Measurements from ENCODE around the gene PIM1. TPM values are rescaled to one million over a fixed set of nuclear protein-coding genes. Genes with fewer than 3 reads are reported as not detected.

The PIM1 gene
- total RNA-seq, 6 experiments from 2014 or later = 5.1 to 45.2 (median 13.0) TPM

DNA sequence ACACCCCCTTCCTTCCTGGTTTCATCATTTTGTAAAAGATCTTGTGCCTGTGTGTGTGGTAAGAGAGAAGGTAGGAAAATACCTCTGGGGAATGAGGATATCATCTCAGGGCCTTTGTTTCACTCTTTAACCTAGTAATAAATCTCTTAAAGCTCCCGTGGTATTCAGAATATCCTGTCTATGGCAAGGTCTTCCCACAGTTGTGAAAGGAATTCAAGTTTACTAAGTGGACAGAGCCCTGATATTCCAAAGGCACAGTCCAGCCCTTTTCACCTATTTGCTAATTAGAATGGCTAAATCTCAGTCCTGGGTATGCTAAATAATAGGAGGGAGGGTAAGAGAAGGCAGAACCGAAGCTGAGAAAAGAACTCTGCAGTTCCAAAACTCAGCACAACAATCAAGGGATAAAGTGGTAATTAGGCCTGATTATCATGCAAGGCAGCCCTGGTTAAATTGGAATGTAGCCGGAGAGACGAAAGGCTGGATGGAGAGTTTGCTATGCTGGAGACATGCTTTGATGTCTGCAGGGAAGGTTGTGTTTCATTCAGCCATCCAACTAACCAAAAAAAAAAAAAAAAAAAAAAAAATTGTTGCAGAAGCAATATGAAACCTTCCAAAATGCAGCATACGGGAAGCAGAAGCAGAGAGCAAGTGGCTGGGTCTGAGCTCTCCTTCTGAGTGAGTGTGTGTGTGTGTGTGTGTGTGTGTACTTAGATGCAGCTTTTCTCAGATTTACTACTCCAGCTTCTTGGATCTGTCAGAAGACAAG is 28.5 kb upstream of the PIM1 start:
- 69% methylated on average over 5 of the region's 5 CpGs for WGBS (ENCODE audit: insufficient coverage, low coverage, low lambda C conversion rate, missing lambda C conversion rate)
- H3K27ac ChIP-seq = no peak overlapping the region

GRCh38 chr6:37142050-37142614 is 27.8 kb upstream of the PIM1 start:
- ATAC-seq (no peak), DNase-seq (no peak)
- intact Hi-C loops (cut with DNase I) = no loop called here
- WGBS (ENCODE audit: insufficient coverage, low coverage, low lambda C conversion rate, missing lambda C conversion rate) = 79% methylated on average over 4 of the region's 4 CpGs
- no peak for TF ChIP-seq POLR2A (IDR thresholded peaks at IDR 0.05)
- TF ChIP-seq, protein P1, sequence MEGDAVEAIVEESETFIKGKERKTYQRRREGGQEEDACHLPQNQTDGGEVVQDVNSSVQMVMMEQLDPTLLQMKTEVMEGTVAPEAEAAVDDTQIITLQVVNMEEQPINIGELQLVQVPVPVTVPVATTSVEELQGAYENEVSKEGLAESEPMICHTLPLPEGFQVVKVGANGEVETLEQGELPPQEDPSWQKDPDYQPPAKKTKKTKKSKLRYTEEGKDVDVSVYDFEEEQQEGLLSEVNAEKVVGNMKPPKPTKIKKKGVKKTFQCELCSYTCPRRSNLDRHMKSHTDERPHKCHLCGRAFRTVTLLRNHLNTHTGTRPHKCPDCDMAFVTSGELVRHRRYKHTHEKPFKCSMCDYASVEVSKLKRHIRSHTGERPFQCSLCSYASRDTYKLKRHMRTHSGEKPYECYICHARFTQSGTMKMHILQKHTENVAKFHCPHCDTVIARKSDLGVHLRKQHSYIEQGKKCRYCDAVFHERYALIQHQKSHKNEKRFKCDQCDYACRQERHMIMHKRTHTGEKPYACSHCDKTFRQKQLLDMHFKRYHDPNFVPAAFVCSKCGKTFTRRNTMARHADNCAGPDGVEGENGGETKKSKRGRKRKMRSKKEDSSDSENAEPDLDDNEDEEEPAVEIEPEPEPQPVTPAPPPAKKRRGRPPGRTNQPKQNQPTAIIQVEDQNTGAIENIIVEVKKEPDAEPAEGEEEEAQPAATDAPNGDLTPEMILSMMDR (IDR thresholded peaks at IDR 0.05) = no peak
- H3K36me3 ChIP-seq = no peaks in the 10 kb centered on the region
- no peak overlapping the region for H3K4me3 ChIP-seq
- H3K9me3 ChIP-seq = no peaks in the 10 kb centered on the region
- no peak overlapping the region for H3K27ac ChIP-seq
- H3K27me3 ChIP-seq = no peaks in the 10 kb centered on the region
- peaks cover 0 to 16% (median 5%) of the 10 kb centered on the region in 4 donors for H3K4me1 ChIP-seq

More for the DNA sequence above, 28.5 kb upstream of the PIM1 start:
- Histone ChIP-seq H3K36me3 (no peaks in the 10 kb centered on the region), H3K4me3 (no peak overlapping the region), H3K27me3 (no peaks in the 10 kb centered on the region), H3K4me1 (peaks cover 0 to 16% (median 5%) of the 10 kb centered on the region in 4 donors), H3K9me3 (no peaks in the 10 kb centered on the region)
- DNase-seq (peak in 1 of 3 donors; percentile 0), ATAC-seq (no peak)
- TF ChIP-seq, protein P1 (IDR thresholded peaks at IDR 0.05) = no peak
- no peak for TF ChIP-seq POLR2A (IDR thresholded peaks at IDR 0.05)
- intact Hi-C loops (cut with DNase I) = no loop called here

DNA sequence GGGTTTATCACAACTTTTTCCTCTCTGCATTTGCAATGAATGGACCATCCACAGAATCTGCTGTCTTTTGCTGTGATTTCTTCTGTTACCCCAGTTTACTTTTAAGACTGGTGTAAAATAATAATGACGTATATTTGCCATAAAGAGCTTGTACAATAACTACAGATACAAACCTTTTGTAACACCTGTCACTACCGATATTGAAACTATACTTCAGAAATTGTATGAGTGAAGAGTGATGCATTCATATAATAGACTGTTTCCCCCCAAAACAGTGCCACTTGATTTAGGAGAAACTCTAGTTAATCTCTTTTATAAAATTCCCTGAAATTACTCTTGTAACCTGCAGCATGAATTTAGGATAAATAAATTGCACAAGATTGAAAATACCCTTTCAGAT is 26.4 kb upstream of the PIM1 start:
- ATAC-seq (no peak), DNase-seq (no peak)
- TF ChIP-seq POLR2A (IDR thresholded peaks at IDR 0.05) = no peak
- TF ChIP-seq, protein P1 (IDR thresholded peaks at IDR 0.05) = no peak
- intact Hi-C loops (cut with DNase I) = no loop called here
- Histone ChIP-seq H3K36me3 (no peaks in the 10 kb centered on the region), H3K4me3 (no peak overlapping the region), H3K4me1 (peaks cover 0 to 25% (median 8%) of the 10 kb centered on the region in 4 donors), H3K9me3 (no peaks in the 10 kb centered on the region), H3K27ac (peak overlapping the region; percentile 73 to 88 (median 81)), H3K27me3 (no peaks in the 10 kb centered on the region)
- 78% methylated on average over 2 of the region's 2 CpGs for WGBS (ENCODE audit: insufficient coverage, low coverage, low lambda C conversion rate, missing lambda C conversion rate)

GRCh38 chr6:37145443-37145842 is 24.5 kb upstream of the PIM1 start:
- Histone ChIP-seq H3K36me3 (no peaks in the 10 kb centered on the region), H3K4me3 (no peak overlapping the region), H3K4me1 (peaks cover 0 to 27% (median 8%) of the 10 kb centered on the region in 4 donors), H3K27ac (peak overlapping the region; percentile 73 to 88 (median 81)), H3K27me3 (no peaks in the 10 kb centered on the region), H3K9me3 (no peaks in the 10 kb centered on the region)
- DNase-seq (no peak), ATAC-seq (no peak)
- 94% methylated on average over 8 of the region's 10 CpGs for WGBS (ENCODE audit: insufficient coverage, low coverage, low lambda C conversion rate, missing lambda C conversion rate)
- TF ChIP-seq, protein P1 (IDR thresholded peaks at IDR 0.05) = no peak
- TF ChIP-seq POLR2A (IDR thresholded peaks at IDR 0.05) = no peak
- intact Hi-C loops (cut with DNase I) = no loop called here

All from right lobe of liver (tissue), 6 donors.